Lung (tissue), 12 donors: ENCODE results near the gene SYNE4. TPM values are rescaled to one million over a fixed set of nuclear protein-coding genes. Genes with fewer than 3 reads are reported as not detected.

Experiments used
- ATAC-seq: fragments of 200-7000 bp; cut with Tn5 transposase; one replicate; pipeline ENCODE4 v1.9.1; 2020; ENCODE audit warnings: moderate number of reproducible peaks; ENCODE audit not compliant: insufficient read depth, low FRiP score
- DNase-seq, 3 donors: peaks; one replicate each; pipeline ENCODE4 v3.0.0-alpha.2; 2013 to 2017
- H3K27ac ChIP-seq, 2 donors: one replicate each; pipeline ENCODE4 v1.5.1; 2013; ENCODE audit warnings: mild to moderate bottlenecking in 2 of 2, moderate library complexity in 2 of 2, control low read depth in 1 of 2, inconsistent platforms in 1 of 2, low read depth in 1 of 2, low read length in 1 of 2
- H3K27me3 ChIP-seq, 3 donors: one replicate each; pipeline ENCODE4 v1.5.1; 2013; ENCODE audit warnings: low read length in 2 of 3; ENCODE audit not compliant: control insufficient read depth in 3 of 3, insufficient read depth in 3 of 3
- H3K36me3 ChIP-seq, 4 donors: one replicate each; pipeline ENCODE4 v1.5.1; 2013; ENCODE audit warnings: low read length in 4 of 4, mild to moderate bottlenecking in 1 of 4, moderate library complexity in 1 of 4; ENCODE audit not compliant: control insufficient read depth in 4 of 4, insufficient read depth in 4 of 4
- H3K4me1 ChIP-seq, 5 donors: one replicate each; pipeline ENCODE4 v1.5.1; 2013; ENCODE audit warnings: low read length in 5 of 5, mild to moderate bottlenecking in 2 of 5, moderate library complexity in 1 of 5; ENCODE audit not compliant: control insufficient read depth in 5 of 5, insufficient read depth in 5 of 5
- H3K4me3 ChIP-seq: one replicate; pipeline ENCODE4 v1.5.1; 2013; ENCODE audit warnings: mild to moderate bottlenecking, control low read depth, moderate library complexity
- H3K9ac ChIP-seq, 2 donors: one replicate each; pipeline ENCODE4 v1.5.1; 2013; ENCODE audit warnings: low read length in 2 of 2, control low read depth in 1 of 2; ENCODE audit not compliant: insufficient read depth in 1 of 2
- H3K9me3 ChIP-seq, 4 donors: one replicate each; pipeline ENCODE4 v1.5.1; 2013; ENCODE audit warnings: low read length in 3 of 4, mild to moderate bottlenecking in 1 of 4, moderate library complexity in 1 of 4; ENCODE audit not compliant: control insufficient read depth in 4 of 4, insufficient read depth in 3 of 4
- CTCF ChIP-seq: IDR thresholded peaks from 2 replicates; pipeline ENCODE4 v1.5.1; 2012; ENCODE audit warnings: mild to moderate bottlenecking; ENCODE audit errors: control extremely low read depth, extremely low read depth
- WGBS, 2 donors: extraction: QIAGEN DNeasy Blood & Tissue Kit; methylation state at CpG; one replicate each; pipeline ENCODE4 v1.1.7; 2013; 5-methylcytosine and 5-hydroxymethylcytosine counted together
- polyA plus RNA-seq, 2 donors: library from polyadenylated mRNA; stranded (reverse); fragments of 200-250 nt; gene quantifications; one replicate each; pipeline ENCODE4 v1.2.1, GENCODE V29; 2013
- total RNA-seq, 2 donors: library from RNA; depleted of rRNA in 1 of 2; stranded (reverse); fragments of >200 nt in 1 of 2; gene quantifications; one replicate each; pipeline ENCODE4 v1.2.1, GENCODE V29; 2014 to 2021
- donor health status: control.
- donor health status: control.
- donor health status: Bipolar disorder and iron deficiency.
- donor health status: healthy.
- donor health status: DM: yes; HTN: yes; CAD: no.

The SYNE4 gene
- total and polyA plus RNA-seq, 4 donors, result 8.0 to 19.2 (median 11.6) TPM

- no peak for TF ChIP-seq CTCF
- no peak overlapping the region for H3K27ac ChIP-seq
- no peak for DNase-seq
- H3K9me3 ChIP-seq, result no peaks in the 10 kb centered on the region
- ATAC-seq, result no peak
- no peak overlapping the region for H3K9ac ChIP-seq
- H3K27me3 ChIP-seq, result no peaks in the 10 kb centered on the region
- H3K4me1 ChIP-seq, result peaks cover 0 to 2% (median 0%) of the 10 kb centered on the region in 5 donors
- H3K4me3 ChIP-seq, result no peak overlapping the region
- H3K36me3 ChIP-seq, result peaks cover 0 to 4% (median 2%) of the 10 kb centered on the region in 4 donors
- WGBS, 2 donors, result 89% methylated on average over 6 of the region's 6 CpGs
Measured at GRCh38 chr19:36040495-36040894, 31.9 kb upstream of the SYNE4 start.

GRCh38 chr19:36032251-36033104 is 23.9 kb upstream of the SYNE4 start, which contains the start of gene CLIP3:
TSS of gene CLIP3 (minus strand) at chr19:36032873. CDS start at chr19:36032357, 516 bp downstream.
- Histone ChIP-seq H3K4me1 (peaks cover 0 to 9% (median 0%) of the 10 kb centered on the region in 5 donors), H3K9me3 (no peaks in the 10 kb centered on the region), H3K27ac (no peak within 1 kb of the TSS), H3K9ac (peak within 1 kb of the TSS; percentile 46 to 70), H3K36me3 (peaks cover 0 to 6% (median 2%) of the 10 kb centered on the region in 4 donors), H3K27me3 (no peaks in the 10 kb centered on the region), H3K4me3 (peak within 1 kb of the TSS; percentile 47)
- ATAC-seq, result no peak
- TF ChIP-seq CTCF, result no peak
- 2 to 7% methylated on average over 38 to 51 of the region's 51 CpGs for WGBS, 2 donors
- DNase-seq, result peak; percentile 83 to 87 (median 84)

- Histone ChIP-seq H3K27ac (no peak overlapping the region), H3K9ac (no peak overlapping the region), H3K9me3 (no peaks in the 10 kb centered on the region), H3K27me3 (no peaks in the 10 kb centered on the region), H3K36me3 (peaks cover 0 to 6% (median 3%) of the 10 kb centered on the region in 4 donors), H3K4me3 (no peak overlapping the region), H3K4me1 (peaks cover 0 to 9% (median 0%) of the 10 kb centered on the region in 5 donors)
- no peak for TF ChIP-seq CTCF
- no peak for DNase-seq
- 88 to 95% methylated on average over 6 of the region's 6 CpGs for WGBS, 2 donors
- ATAC-seq, result no peak
Measured at GRCh38 chr19:36031308-36031707, 22.7 kb upstream of the SYNE4 start.
